ENCODE measurements around the gene USP46.

Gene USP46

GRCh38 chr4:52606726-52607125 lies 52.4 kb downstream of the USP46 start:
- no peak for TF ChIP-seq CTCF (IDR thresholded peaks at IDR 0.05; ENCODE audit: low read depth, low read length, missing control alignments)
- no peak overlapping the region for H3K4me3 ChIP-seq (ENCODE audit: low read depth, low read length)
- no peak for DNase-seq (ENCODE audit: low read depth)
- in situ Hi-C loops (cut with HindIII; ENCODE audit: low sequenced_read_pairs), result no loop called here

- no peak overlapping the region for H3K4me3 ChIP-seq (ENCODE audit: low read depth, low read length)
- no peak for DNase-seq (ENCODE audit: low read depth)
- in situ Hi-C loops (cut with HindIII; ENCODE audit: low sequenced_read_pairs), result no loop called here
- no peak for TF ChIP-seq CTCF (IDR thresholded peaks at IDR 0.05; ENCODE audit: low read depth, low read length, missing control alignments)
These were observed 53.1 kb downstream of the USP46 start for GRCh38 chr4:52606040-52606439.

GRCh38 chr4:52604215-52604614 lies 54.9 kb downstream of the USP46 start:
- TF ChIP-seq CTCF (IDR thresholded peaks at IDR 0.05; ENCODE audit: low read depth, low read length, missing control alignments), result no peak
- DNase-seq (ENCODE audit: low read depth), result no peak
- in situ Hi-C loops (cut with HindIII; ENCODE audit: low sequenced_read_pairs), result no loop called here
- H3K4me3 ChIP-seq (ENCODE audit: low read depth, low read length), result no peak overlapping the region

- no peak overlapping the region for H3K4me3 ChIP-seq (ENCODE audit: low read depth, low read length)
- in situ Hi-C loops (cut with HindIII; ENCODE audit: low sequenced_read_pairs), result no loop called here
- DNase-seq (ENCODE audit: low read depth), result no peak
- no peak for TF ChIP-seq CTCF (IDR thresholded peaks at IDR 0.05; ENCODE audit: low read depth, low read length, missing control alignments)
These were observed 58.8 kb downstream of the USP46 start for GRCh38 chr4:52600275-52600674.

- DNase-seq (ENCODE audit: low read depth), result no peak
- in situ Hi-C loops (cut with HindIII; ENCODE audit: low sequenced_read_pairs), result no loop called here
- no peak for TF ChIP-seq CTCF (IDR thresholded peaks at IDR 0.05; ENCODE audit: low read depth, low read length, missing control alignments)
- H3K4me3 ChIP-seq (ENCODE audit: low read depth, low read length), result no peak overlapping the region
These were observed 64.1 kb downstream of the USP46 start for GRCh38 chr4:52595001-52595400.

- in situ Hi-C loops (cut with HindIII; ENCODE audit: low sequenced_read_pairs), result no loop called here
- no peak overlapping the region for H3K4me3 ChIP-seq (ENCODE audit: low read depth, low read length)
- TF ChIP-seq CTCF (IDR thresholded peaks at IDR 0.05; ENCODE audit: low read depth, low read length, missing control alignments), result no peak
- DNase-seq (ENCODE audit: low read depth), result no peak
These were observed 66.8 kb downstream of the USP46 start for GRCh38 chr4:52592287-52592686.
